Measurements from ENCODE around the gene NHLRC2.

The NHLRC2 gene

GRCh38 chr10:113945687-113946085 is 91.2 kb downstream of the NHLRC2 start:
- no peak for DNase-seq

GRCh38 chr10:113947184-113948041 is 93.0 kb downstream of the NHLRC2 start:
- no peak for DNase-seq

- DNase-seq, result no peak
Measured at GRCh38 chr10:113948048-113948447, 93.6 kb downstream of the NHLRC2 start.

GRCh38 chr10:113950268-113950667 is 95.8 kb downstream of the NHLRC2 start:
- DNase-seq, result no peak

GRCh38 chr10:113953505-113954272 is 99.2 kb downstream of the NHLRC2 start:
- no peak for DNase-seq

GRCh38 chr10:113954409-113954808 is 99.9 kb downstream of the NHLRC2 start:
- DNase-seq, result no peak

GRCh38 chr10:113957013-113957412 is 102.6 kb downstream of the NHLRC2 start:
- DNase-seq, result no peak

- DNase-seq, result peak in 1 of 2 experiments; percentile 28
Measured at GRCh38 chr10:113958631-113959382, 104.3 kb downstream of the NHLRC2 start.

- no peak for DNase-seq
Measured at GRCh38 chr10:113959383-113959760, 104.9 kb downstream of the NHLRC2 start.

GRCh38 chr10:113960617-113961181 is 106.2 kb downstream of the NHLRC2 start:
- DNase-seq, result peak in 1 of 2 experiments; percentile 5

- peak; percentile 23 to 60 for DNase-seq
Measured at GRCh38 chr10:113961182-113962031, 106.9 kb downstream of the NHLRC2 start.

- DNase-seq, result no peak
Measured at GRCh38 chr10:113965077-113965476, 110.6 kb downstream of the NHLRC2 start.

- no peak for DNase-seq
Measured at GRCh38 chr10:113965683-113966082, 111.2 kb downstream of the NHLRC2 start.

Data from stimulated activated CD4-positive, alpha-beta T cell treated with anti-CD3 and anti-CD28 coated beads, Interleukin-4, amount 100 ng/mL, for 4 hours (primary cell).